Kidney (tissue), 14 donors: ENCODE measurements around the gene FAAH. TPM values are rescaled to one million over a fixed set of nuclear protein-coding genes. Genes with fewer than 3 reads are reported as not detected.

Experiments used
- DNase-seq, 5 donors: peaks; one replicate each; pipeline ENCODE4 v3.0.0-alpha.2; 2013 to 2020
- FAIRE-seq: peaks from 2 replicates; lab custom pipeline; 2012; peaks lifted over from hg19 to GRCh38; lab: Jason Lieb, UNC
- H3K27ac ChIP-seq, 2 donors: one replicate each; pipeline ENCODE4 v1.7.0; 2013; ENCODE audit warnings: low read depth in 2 of 2, low read length in 2 of 2, inconsistent platforms in 1 of 2
- H3K27me3 ChIP-seq: one replicate; pipeline ENCODE4 v1.7.1; 2013; ENCODE audit warnings: low read length, inconsistent platforms; ENCODE audit not compliant: control insufficient read depth, insufficient read depth
- H3K36me3 ChIP-seq, 3 donors: one replicate each; pipeline versions ENCODE4 v1.7.0 to v1.7.1; 2013; ENCODE audit warnings: low read length in 3 of 3, control low read depth in 1 of 3, inconsistent platforms in 1 of 3; ENCODE audit not compliant: insufficient read depth in 3 of 3, control insufficient read depth in 2 of 3
- H3K4me1 ChIP-seq, 3 donors: one replicate each; pipeline versions ENCODE4 v1.7.0 to v1.7.1; 2013; ENCODE audit warnings: low read length in 3 of 3, inconsistent platforms in 1 of 3, low read depth in 1 of 3; ENCODE audit not compliant: control insufficient read depth in 2 of 3, insufficient read depth in 2 of 3
- H3K4me3 ChIP-seq, 3 donors: one replicate each; pipeline versions ENCODE4 v1.7.0 to v1.8.1; 2013; ENCODE audit warnings: low read length in 3 of 3, control low read depth in 1 of 3, inconsistent platforms in 1 of 3
- H3K9ac ChIP-seq, 3 donors: one replicate each; pipeline versions ENCODE4 v1.7.0 to v1.7.1; 2013; ENCODE audit warnings: low read length in 3 of 3, control low read depth in 1 of 3, inconsistent platforms in 1 of 3
- H3K9me3 ChIP-seq, 3 donors: one replicate each; pipeline versions ENCODE4 v1.7.0 to v1.7.1; 2013; ENCODE audit warnings: low read length in 3 of 3, control low read depth in 1 of 3, inconsistent platforms in 1 of 3; ENCODE audit not compliant: control insufficient read depth in 2 of 3, insufficient read depth in 1 of 3
- CTCF ChIP-seq: IDR thresholded peaks from 3 replicates; pipeline ENCODE4 v1.5.1; 2012; ENCODE audit warnings: mild to moderate bottlenecking, moderate library complexity, borderline replicate concordance; ENCODE audit not compliant: insufficient read depth; ENCODE audit errors: extremely low read depth
- intact Hi-C: fragments of 100-400 bp; cut with DNase I; formaldehyde crosslinking; loops from one replicate; pipeline ENCODE4 v1.11.1; 2022
- polyA plus RNA-seq: library from polyadenylated mRNA; stranded (reverse); fragments of 350-450 nt; fragmentation: Illumina TruSeq; extraction: RNeasy Lipid Tissue Mini Kit (QIAGEN cat#74804); gene quantifications from one replicate; pipeline ENCODE4 v1.2.3, GENCODE V29; 2014; ENCODE audit warnings: low read depth, low replicate concordance; ENCODE audit not compliant: insufficient read depth
- total RNA-seq: library from RNA; stranded (reverse); fragmentation: NEBNext Ultra II Directional; extraction: Animal tissue kit (Norgen Biotek cat#: 25700); gene quantifications from one replicate; pipeline ENCODE4 v1.2.1, GENCODE V29; 2021
- donor health status: control.
- donor health status: control.
- donor health status: control.
- donor health status: control.
- donor health status: control.
- donor health status: DM: yes; HTN: yes; CAD: no.
- donor health status: Normal renal cell carcinoma (clear cell type).

Gene FAAH
- total and polyA plus RNA-seq, 2 donors from 2014 or later, result 39.3 to 50.7 TPM

- no peak for DNase-seq
- intact Hi-C loops, result no loop called here
- H3K9me3 ChIP-seq, result no peaks in the 10 kb centered on the region
- FAIRE-seq, result no peak
- no peak overlapping the region for H3K27ac ChIP-seq
- no peak for TF ChIP-seq CTCF
- no peaks in the 10 kb centered on the region for H3K36me3 ChIP-seq
- H3K9ac ChIP-seq, result no peak overlapping the region
- no peaks in the 10 kb centered on the region for H3K4me1 ChIP-seq
- no peaks in the 10 kb centered on the region for H3K27me3 ChIP-seq
- H3K4me3 ChIP-seq, result no peak overlapping the region
Measured at GRCh38 chr1:46424730-46425129, 30.6 kb downstream of the FAAH start.

GRCh38 chr1:46425726-46426125 lies 31.6 kb downstream of the FAAH start:
- DNase-seq (no peak), FAIRE-seq (no peak)
- Histone ChIP-seq H3K4me1 (no peaks in the 10 kb centered on the region), H3K27me3 (no peaks in the 10 kb centered on the region), H3K9me3 (no peaks in the 10 kb centered on the region), H3K4me3 (no peak overlapping the region), H3K36me3 (no peaks in the 10 kb centered on the region), H3K9ac (no peak overlapping the region), H3K27ac (no peak overlapping the region)
- TF ChIP-seq CTCF, result no peak
- intact Hi-C loops, result no loop called here

- DNase-seq (no peak), FAIRE-seq (no peak)
- H3K4me3 ChIP-seq, result no peak overlapping the region
- intact Hi-C loops, result no loop called here
- no peaks in the 10 kb centered on the region for H3K36me3 ChIP-seq
- no peak overlapping the region for H3K27ac ChIP-seq
- no peaks in the 10 kb centered on the region for H3K9me3 ChIP-seq
- no peak overlapping the region for H3K9ac ChIP-seq
- no peak for TF ChIP-seq CTCF
- no peaks in the 10 kb centered on the region for H3K4me1 ChIP-seq
- H3K27me3 ChIP-seq, result no peaks in the 10 kb centered on the region
Measured at GRCh38 chr1:46427541-46427940, 33.4 kb downstream of the FAAH start.

- FAIRE-seq, result no peak
- intact Hi-C loops, result no loop called here
- no peaks in the 10 kb centered on the region for H3K4me1 ChIP-seq
Measured at GRCh38 chr1:46429436-46429835, 35.3 kb downstream of the FAAH start.

More at GRCh38 chr1:46429436-46429835, 35.3 kb downstream of the FAAH start:
- no peak overlapping the region for H3K9ac ChIP-seq
- no peak for TF ChIP-seq CTCF
- DNase-seq, result no peak
- no peaks in the 10 kb centered on the region for H3K9me3 ChIP-seq
- H3K36me3 ChIP-seq, result no peaks in the 10 kb centered on the region
- H3K27me3 ChIP-seq, result no peaks in the 10 kb centered on the region
- H3K27ac ChIP-seq, result no peak overlapping the region
- H3K4me3 ChIP-seq, result no peak overlapping the region
